Chondrocyte (in vitro differentiated cells): ENCODE data around the gene GAL3ST2. TPM values are rescaled to one million over a fixed set of nuclear protein-coding genes. Genes with fewer than 3 reads are reported as not detected.

ENCODE experiments used
- DNase-seq: peaks from one replicate; pipeline ENCODE4 v3.0.0; 2021; ENCODE audit warnings: mixed read lengths, low spot score
- H3K27ac Mint-ChIP-seq: one replicate; pipeline ENCODE4 v1.8.0; 2021; ENCODE audit warnings: mild to moderate bottlenecking, moderate library complexity, mixed read lengths; ENCODE audit not compliant: unreplicated experiment
- H3K27me3 Mint-ChIP-seq: 2 replicates; pipeline ENCODE4 v1.8.0; 2021; ENCODE audit warnings: low read depth, mixed read lengths
- H3K36me3 Mint-ChIP-seq: 2 replicates; pipeline ENCODE4 v1.8.0; 2021; ENCODE audit warnings: low read depth, mixed read lengths
- H3K4me1 Mint-ChIP-seq: 2 replicates; pipeline ENCODE4 v1.8.0; 2021; ENCODE audit warnings: low read depth, mild to moderate bottlenecking, mixed read lengths
- H3K4me3 Mint-ChIP-seq: one replicate; pipeline ENCODE4 v1.8.0; 2021; ENCODE audit warnings: mild to moderate bottlenecking, moderate library complexity, mixed read lengths; ENCODE audit not compliant: unreplicated experiment
- H3K9me3 Mint-ChIP-seq: 2 replicates; pipeline ENCODE4 v1.8.0; 2021; ENCODE audit warnings: low read depth, mixed read lengths
- CTCF ChIP-seq: fragments of 200-600 bp; sonication (generic); IDR thresholded peaks from 2 replicates; pipeline ENCODE4 v1.5.0; 2021; ENCODE audit warnings: antibody characterized with exemption, mild to moderate bottlenecking, moderate library complexity
- total RNA-seq: library from RNA; stranded (reverse); gene quantifications from 3 replicates; pipeline ENCODE4 v1.2.1, GENCODE V29; 2021

GAL3ST2 gene
- total RNA-seq, 1 donor from 2014 or later: 0.52 TPM

DNA sequence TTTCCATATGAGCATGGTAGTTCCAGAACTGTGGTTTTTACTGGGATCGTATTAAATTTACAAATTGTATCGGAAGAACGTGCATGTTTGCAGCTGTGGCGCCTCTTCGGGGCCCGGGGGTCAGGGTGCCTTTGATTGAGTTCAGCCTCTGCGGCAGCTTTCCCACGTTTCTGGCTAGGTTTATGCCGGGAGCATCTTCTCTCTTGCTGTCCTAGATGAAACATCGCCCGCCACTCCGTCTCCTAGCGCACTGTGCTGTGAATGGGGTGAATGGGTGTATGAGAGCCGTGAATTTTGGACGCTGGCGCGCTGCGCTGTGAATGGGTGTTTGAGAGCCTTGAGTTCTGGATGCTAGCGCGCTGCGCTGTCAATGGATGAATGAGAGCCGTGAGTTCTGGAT lies 69.8 kb downstream of the GAL3ST2 start:
- Mint-ChIP-seq H3K4me1 (peaks cover 18% of the 10 kb centered on the region), H3K27me3 (peaks cover 12% of the 10 kb centered on the region), H3K9me3 (no peaks in the 10 kb centered on the region), H3K4me3 (no peak overlapping the region), H3K27ac (no peak overlapping the region), H3K36me3 (no peaks in the 10 kb centered on the region)
- TF ChIP-seq CTCF: no peak
- no peak for DNase-seq

DNA sequence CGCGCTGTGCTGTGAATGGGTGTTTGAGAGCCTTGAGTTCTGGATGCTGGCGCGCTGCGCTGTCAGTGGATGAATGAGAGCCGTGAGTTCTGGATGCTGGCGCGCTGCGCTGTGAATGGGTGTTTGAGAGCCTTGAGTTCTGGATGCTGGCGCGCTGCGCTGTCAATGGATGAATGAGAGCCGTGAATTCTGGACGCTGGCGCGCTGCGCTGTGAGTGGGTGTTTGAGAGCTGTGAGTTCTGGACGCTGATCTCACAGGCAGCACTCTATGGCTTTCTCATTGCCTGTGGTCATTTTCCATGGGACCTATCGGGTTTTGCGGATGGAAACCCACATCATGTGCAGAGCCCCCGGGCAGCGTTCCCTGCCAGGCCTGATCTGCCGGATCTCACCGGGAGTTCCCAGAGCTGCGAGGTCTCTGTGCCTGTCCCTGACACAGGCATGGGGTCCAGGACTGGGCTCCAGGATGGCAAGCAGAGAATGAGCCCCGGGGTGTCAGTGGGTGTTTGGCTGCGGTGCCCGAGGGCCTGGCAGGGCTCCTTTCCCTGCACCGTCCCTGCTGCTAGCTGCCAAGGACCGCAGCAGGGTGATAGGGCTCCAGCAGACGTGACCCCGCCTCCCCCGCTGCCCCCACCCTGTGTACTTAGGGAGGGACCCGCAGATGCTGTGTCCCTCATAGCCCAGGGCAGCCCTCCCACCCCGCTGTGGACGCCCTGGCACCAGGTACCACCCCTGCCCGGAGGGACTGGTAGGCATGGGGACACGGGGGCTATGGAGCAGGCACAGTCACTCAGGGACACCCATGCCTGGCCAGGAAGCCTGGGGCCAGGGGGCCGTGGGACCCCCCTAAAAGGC lies 72.4 kb downstream of the GAL3ST2 start:
- TF ChIP-seq CTCF: no peak
- Mint-ChIP-seq H3K4me3 (no peak overlapping the region), H3K27me3 (peaks cover 12% of the 10 kb centered on the region), H3K4me1 (peaks cover 27% of the 10 kb centered on the region), H3K36me3 (no peaks in the 10 kb centered on the region), H3K27ac (no peak overlapping the region), H3K9me3 (no peaks in the 10 kb centered on the region)
- DNase-seq: peak; percentile 89

GRCh38 chr2:241849616-241850543 lies 73.3 kb downstream of the GAL3ST2 start:
- Mint-ChIP-seq H3K36me3 (no peaks in the 10 kb centered on the region), H3K9me3 (no peaks in the 10 kb centered on the region), H3K27me3 (peaks cover 12% of the 10 kb centered on the region), H3K4me1 (peaks cover 29% of the 10 kb centered on the region), H3K27ac (no peak overlapping the region), H3K4me3 (no peak overlapping the region)
- no peak for TF ChIP-seq CTCF
- peak; percentile 55 for DNase-seq

- peaks cover 22% of the 10 kb centered on the region for H3K4me1 Mint-ChIP-seq
- no peaks in the 10 kb centered on the region for H3K36me3 Mint-ChIP-seq
- no peak overlapping the region for H3K4me3 Mint-ChIP-seq
- peaks cover 12% of the 10 kb centered on the region for H3K27me3 Mint-ChIP-seq
- H3K9me3 Mint-ChIP-seq: no peaks in the 10 kb centered on the region
- no peak for TF ChIP-seq CTCF
- H3K27ac Mint-ChIP-seq: no peak overlapping the region
- DNase-seq: no peak
These were observed 74.1 kb downstream of the GAL3ST2 start for GRCh38 chr2:241850544-241851324.
